ES-I3 (cell line): ENCODE results near the gene ACER3.

Source experiments
- H3K36me3 ChIP-seq: 2 replicates; pipeline ENCODE4 v1.6.1; 2013; ENCODE audit warnings: mild to moderate bottlenecking, low read length, control low read depth, moderate library complexity; ENCODE audit not compliant: insufficient read depth
- H3K4me1 ChIP-seq: 2 replicates; pipeline ENCODE4 v1.6.1; 2013; ENCODE audit warnings: mild to moderate bottlenecking, control low read depth, low read length; ENCODE audit not compliant: insufficient read depth
- H3K9ac ChIP-seq: 2 replicates; pipeline ENCODE4 v1.6.1; 2013; ENCODE audit warnings: low read depth, mild to moderate bottlenecking, low read length, moderate library complexity
- H3K9me3 ChIP-seq: 2 replicates; pipeline ENCODE4 v1.6.1; 2013; ENCODE audit warnings: mild to moderate bottlenecking, low read length, moderate library complexity; ENCODE audit not compliant: control insufficient read depth, insufficient read depth

ACER3 gene

DNA sequence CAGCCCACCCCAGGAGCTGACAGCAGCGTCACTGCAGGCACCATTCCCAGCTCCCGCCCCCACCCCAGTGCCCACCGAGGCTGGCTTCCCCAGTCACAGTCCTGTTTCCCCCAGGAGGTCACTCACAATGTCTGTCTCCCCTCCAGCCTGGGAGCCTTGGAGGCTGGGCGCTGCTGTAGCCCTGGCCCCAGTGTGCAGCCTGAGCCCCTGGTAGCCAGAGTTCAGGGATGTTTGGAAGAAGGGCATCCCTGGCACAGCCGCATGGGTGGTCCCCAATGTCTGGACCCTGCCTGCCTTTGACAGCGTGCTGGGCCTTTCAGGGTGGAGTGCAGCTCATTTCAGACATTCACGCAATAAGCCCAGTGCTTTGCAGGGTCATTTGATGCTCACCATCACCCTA, 210.4 kb downstream of the ACER3 start:
- H3K9ac ChIP-seq = no peak overlapping the region
- H3K4me1 ChIP-seq = peaks cover 3% of the 10 kb centered on the region; the same call in 1 of the 2 replicates
- H3K36me3 ChIP-seq = no peaks in the 10 kb centered on the region

GRCh38 chr11:77071671-77072605, 211.2 kb downstream of the ACER3 start:
- no peaks in the 10 kb centered on the region for H3K9me3 ChIP-seq
- H3K9ac ChIP-seq = no peak overlapping the region
- H3K4me1 ChIP-seq = peaks cover 3% of the 10 kb centered on the region; the same call in 1 of the 2 replicates

More for the DNA sequence above, 210.4 kb downstream of the ACER3 start:
- no peaks in the 10 kb centered on the region for H3K9me3 ChIP-seq

GRCh38 chr11:77072851-77073327, 212.2 kb downstream of the ACER3 start:
- no peak overlapping the region for H3K9ac ChIP-seq
- no peaks in the 10 kb centered on the region for H3K9me3 ChIP-seq
- H3K36me3 ChIP-seq = no peaks in the 10 kb centered on the region
- peaks cover 3% of the 10 kb centered on the region; the same call in 1 of the 2 replicates for H3K4me1 ChIP-seq

More at GRCh38 chr11:77071671-77072605, 211.2 kb downstream of the ACER3 start:
- no peaks in the 10 kb centered on the region for H3K36me3 ChIP-seq

DNA sequence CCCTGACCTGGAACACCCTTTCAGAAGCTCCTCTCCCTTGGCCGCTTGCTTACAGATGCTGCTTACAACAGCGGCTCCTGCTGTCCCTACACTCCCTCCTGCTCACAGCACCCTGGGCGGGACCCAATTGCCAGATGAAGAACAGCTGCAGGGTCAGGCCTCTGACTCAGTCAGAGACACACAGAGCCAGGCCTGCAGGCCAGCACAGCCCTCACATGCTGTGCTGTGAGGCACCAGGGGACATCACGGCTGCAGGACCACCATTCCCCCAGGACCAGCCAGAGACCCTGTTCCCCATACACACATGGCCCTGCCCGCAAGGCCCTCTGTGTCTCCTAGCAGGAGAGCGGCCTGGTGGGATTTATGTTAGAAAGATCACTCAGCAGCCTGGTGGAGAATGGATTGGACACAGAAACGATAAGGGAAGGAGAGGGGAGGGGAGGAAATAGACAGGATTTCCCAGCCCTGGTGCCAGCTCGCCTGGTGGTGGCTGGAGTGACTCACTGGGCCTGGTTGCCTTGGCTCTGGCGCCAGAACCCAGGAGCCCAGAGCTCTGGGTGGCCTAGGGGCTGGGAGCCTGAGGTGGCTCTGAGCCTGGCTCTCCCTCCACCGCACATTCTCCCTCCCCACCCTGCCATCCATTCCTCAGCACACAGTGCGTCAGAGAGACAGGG, 212.7 kb downstream of the ACER3 start:
- Histone ChIP-seq H3K9me3 (no peaks in the 10 kb centered on the region), H3K36me3 (no peaks in the 10 kb centered on the region), H3K9ac (no peak overlapping the region), H3K4me1 (peaks cover 3% of the 10 kb centered on the region; the same call in 1 of the 2 replicates)

DNA sequence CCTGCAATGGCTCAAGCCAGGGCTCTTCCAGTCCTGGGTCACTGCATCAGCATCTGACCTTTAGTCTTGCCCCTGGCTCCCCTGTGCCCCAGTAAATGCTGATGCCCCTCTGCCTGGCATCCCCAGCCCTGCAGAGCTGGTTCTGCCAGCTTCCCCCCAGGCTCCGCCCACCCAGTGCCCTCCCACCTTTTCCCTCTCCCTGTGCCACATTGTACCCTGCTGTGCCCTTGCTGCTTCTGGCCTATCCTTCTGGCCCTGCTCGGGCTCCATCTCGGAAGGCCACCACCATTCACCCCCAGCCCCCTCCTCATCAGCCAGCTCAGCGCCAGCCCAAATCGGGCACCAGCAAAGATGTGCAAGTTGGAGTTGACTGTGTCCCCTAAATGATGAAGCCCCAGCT, 213.5 kb downstream of the ACER3 start:
- H3K4me1 ChIP-seq = peaks cover 3% of the 10 kb centered on the region; the same call in 1 of the 2 replicates
- no peak overlapping the region for H3K9ac ChIP-seq
- H3K36me3 ChIP-seq = no peaks in the 10 kb centered on the region
- H3K9me3 ChIP-seq = no peaks in the 10 kb centered on the region

- no peaks in the 10 kb centered on the region for H3K36me3 ChIP-seq
- no peak overlapping the region for H3K9ac ChIP-seq
- H3K9me3 ChIP-seq = no peaks in the 10 kb centered on the region
- peaks cover 3% of the 10 kb centered on the region; the same call in 1 of the 2 replicates for H3K4me1 ChIP-seq
These were observed 214.0 kb downstream of the ACER3 start for GRCh38 chr11:77074626-77075221.

DNA sequence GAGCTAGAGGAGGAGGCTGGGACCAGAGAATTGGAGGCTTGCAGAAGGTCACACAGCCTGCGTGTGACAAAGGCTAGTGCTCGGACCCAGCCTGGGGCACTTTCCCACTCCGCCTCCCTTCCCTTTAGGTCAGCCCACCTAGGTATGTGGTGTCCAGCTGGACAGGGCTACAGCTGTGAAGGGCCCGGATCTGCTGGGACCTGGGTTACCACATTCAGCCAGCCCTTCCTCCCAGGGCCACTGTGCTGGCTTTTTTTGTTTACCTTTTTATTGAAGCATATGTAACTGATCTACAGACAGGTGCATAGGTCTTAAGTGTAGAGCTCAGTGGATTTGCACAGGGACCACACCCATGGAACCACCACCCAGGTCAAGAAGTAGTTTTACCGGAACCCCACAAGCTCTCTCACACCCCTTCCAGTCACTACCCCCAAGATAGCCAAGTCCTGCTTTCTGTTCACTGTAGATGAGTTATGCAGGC, 214.7 kb downstream of the ACER3 start:
- peaks cover 3% of the 10 kb centered on the region; the same call in 1 of the 2 replicates for H3K4me1 ChIP-seq
- no peaks in the 10 kb centered on the region for H3K36me3 ChIP-seq
- no peak overlapping the region for H3K9ac ChIP-seq
- no peaks in the 10 kb centered on the region for H3K9me3 ChIP-seq
